ENCODE data around the gene ARID3C.

Gene ARID3C

DNA sequence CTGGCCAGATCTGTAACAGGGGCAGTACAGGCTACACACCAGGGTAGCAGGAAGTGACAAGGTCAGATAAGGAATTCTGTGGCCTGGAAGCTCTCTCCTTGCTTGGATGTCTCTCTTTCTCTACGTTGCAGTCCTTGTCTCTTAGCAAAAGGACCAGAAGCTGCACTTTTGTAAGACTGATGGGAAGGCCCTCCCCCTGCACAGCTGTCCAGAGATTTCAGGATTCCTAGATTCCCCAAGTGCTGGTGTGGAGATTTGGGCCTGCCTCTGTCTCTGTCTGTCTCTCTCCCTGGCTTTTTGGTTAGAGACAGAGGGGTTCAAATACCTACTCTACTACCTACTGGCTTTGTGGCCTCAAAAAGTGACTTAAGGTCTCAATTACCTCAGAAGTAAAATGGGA, 29.3 kb downstream of the ARID3C start:
- TF ChIP-seq, protein P1, sequence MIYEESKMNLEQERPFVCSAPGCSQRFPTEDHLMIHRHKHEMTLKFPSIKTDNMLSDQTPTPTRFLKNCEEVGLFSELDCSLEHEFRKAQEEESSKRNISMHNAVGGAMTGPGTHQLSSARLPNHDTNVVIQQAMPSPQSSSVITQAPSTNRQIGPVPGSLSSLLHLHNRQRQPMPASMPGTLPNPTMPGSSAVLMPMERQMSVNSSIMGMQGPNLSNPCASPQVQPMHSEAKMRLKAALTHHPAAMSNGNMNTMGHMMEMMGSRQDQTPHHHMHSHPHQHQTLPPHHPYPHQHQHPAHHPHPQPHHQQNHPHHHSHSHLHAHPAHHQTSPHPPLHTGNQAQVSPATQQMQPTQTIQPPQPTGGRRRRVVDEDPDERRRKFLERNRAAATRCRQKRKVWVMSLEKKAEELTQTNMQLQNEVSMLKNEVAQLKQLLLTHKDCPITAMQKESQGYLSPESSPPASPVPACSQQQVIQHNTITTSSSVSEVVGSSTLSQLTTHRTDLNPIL (CRISPR knock-in tag; IDR thresholded peaks at IDR 0.05; ENCODE audit: low read depth) = no peak
- TF ChIP-seq SNAI2 (CRISPR knock-in tag; IDR thresholded peaks at IDR 0.05) (no peak), ISL1 (CRISPR knock-in tag; IDR thresholded peaks at IDR 0.05) (no peak), ZC3H10 (CRISPR knock-in tag; IDR thresholded peaks at IDR 0.05) (no peak)
- TF ChIP-seq, protein P2, sequence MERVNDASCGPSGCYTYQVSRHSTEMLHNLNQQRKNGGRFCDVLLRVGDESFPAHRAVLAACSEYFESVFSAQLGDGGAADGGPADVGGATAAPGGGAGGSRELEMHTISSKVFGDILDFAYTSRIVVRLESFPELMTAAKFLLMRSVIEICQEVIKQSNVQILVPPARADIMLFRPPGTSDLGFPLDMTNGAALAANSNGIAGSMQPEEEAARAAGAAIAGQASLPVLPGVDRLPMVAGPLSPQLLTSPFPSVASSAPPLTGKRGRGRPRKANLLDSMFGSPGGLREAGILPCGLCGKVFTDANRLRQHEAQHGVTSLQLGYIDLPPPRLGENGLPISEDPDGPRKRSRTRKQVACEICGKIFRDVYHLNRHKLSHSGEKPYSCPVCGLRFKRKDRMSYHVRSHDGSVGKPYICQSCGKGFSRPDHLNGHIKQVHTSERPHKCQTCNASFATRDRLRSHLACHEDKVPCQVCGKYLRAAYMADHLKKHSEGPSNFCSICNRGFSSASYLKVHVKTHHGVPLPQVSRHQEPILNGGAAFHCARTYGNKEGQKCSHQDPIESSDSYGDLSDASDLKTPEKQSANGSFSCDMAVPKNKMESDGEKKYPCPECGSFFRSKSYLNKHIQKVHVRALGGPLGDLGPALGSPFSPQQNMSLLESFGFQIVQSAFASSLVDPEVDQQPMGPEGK (CRISPR knock-in tag; IDR thresholded peaks at IDR 0.05; ENCODE audit: borderline replicate concordance) = no peak
- no peak for ATAC-seq

DNA sequence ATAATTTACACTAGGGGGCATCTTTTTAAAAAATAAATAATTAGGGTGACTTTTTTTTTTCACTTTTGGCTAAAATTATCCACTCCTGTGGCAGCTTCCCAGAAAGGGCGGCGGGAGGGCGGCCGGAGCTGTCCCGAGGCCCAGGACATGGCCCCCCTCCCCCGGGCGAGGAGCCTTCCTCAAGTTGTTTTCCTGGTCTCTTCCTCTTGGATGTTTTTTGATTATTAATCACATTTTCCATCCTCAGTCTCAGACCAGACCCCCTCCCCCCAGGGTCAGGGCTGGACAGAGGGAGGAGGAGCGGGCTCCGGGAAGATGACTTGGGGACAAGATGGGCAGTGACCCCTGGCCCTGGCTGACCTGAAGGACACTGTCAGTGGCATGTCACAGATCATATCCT, 34.7 kb downstream of the ARID3C start:
- TF ChIP-seq ZNF70 (CRISPR knock-in tag; IDR thresholded peaks at IDR 0.05) (no peak), CSDC2 (CRISPR knock-in tag; IDR thresholded peaks at IDR 0.05) (no peak), SNAI2 (CRISPR knock-in tag; IDR thresholded peaks at IDR 0.05) (no peak), OSR1 (CRISPR knock-in tag; IDR thresholded peaks at IDR 0.05) (no peak), RARB (CRISPR knock-in tag; IDR thresholded peaks at IDR 0.05) (no peak), TCF4 (CRISPR knock-in tag; IDR thresholded peaks at IDR 0.05; ENCODE audit: borderline replicate concordance) (no peak)
- TF ChIP-seq, protein P1 (CRISPR knock-in tag; IDR thresholded peaks at IDR 0.05; ENCODE audit: low read depth) = no peak
- TF ChIP-seq, protein P3, sequence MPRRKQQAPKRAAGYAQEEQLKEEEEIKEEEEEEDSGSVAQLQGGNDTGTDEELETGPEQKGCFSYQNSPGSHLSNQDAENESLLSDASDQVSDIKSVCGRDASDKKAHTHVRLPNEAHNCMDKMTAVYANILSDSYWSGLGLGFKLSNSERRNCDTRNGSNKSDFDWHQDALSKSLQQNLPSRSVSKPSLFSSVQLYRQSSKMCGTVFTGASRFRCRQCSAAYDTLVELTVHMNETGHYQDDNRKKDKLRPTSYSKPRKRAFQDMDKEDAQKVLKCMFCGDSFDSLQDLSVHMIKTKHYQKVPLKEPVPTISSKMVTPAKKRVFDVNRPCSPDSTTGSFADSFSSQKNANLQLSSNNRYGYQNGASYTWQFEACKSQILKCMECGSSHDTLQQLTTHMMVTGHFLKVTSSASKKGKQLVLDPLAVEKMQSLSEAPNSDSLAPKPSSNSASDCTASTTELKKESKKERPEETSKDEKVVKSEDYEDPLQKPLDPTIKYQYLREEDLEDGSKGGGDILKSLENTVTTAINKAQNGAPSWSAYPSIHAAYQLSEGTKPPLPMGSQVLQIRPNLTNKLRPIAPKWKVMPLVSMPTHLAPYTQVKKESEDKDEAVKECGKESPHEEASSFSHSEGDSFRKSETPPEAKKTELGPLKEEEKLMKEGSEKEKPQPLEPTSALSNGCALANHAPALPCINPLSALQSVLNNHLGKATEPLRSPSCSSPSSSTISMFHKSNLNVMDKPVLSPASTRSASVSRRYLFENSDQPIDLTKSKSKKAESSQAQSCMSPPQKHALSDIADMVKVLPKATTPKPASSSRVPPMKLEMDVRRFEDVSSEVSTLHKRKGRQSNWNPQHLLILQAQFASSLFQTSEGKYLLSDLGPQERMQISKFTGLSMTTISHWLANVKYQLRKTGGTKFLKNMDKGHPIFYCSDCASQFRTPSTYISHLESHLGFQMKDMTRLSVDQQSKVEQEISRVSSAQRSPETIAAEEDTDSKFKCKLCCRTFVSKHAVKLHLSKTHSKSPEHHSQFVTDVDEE (CRISPR knock-in tag; IDR thresholded peaks at IDR 0.05) = no peak
- no peak for ATAC-seq

DNA sequence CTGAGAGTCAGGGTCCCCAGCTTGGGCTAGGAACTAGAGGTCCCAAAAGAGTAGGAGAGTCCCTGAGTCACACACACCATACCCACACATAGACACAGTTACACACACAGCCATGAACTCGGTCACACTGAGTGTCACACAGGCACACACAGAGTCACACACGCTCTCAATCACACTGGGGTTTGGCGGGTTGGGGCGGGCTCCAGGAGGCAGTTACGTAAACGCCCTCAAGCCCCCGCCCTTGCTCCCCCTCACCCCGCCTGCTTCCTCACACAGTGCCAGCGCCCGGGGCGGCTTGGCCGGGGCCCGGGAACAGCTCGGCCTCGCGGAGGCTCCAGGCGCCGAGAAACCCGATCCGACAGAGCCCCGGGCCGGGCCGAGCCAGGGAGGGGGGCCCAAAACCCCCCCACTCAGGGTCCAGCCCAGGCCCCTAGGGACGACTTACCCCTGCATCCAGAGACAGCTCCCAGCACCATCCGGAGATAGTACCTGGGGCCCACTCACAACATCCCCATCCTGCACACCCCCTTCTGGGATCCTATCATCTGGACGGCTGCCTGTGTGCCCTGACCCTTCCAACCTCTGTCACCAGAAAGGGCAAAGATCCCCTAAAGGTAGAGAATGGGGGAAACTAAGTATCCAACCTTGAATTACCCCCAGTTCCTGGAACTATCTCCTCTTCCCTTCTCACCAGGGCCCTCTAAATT, 35.8 kb downstream of the ARID3C start:
- no peak for ATAC-seq
- TF ChIP-seq, protein P1 (CRISPR knock-in tag; IDR thresholded peaks at IDR 0.05; ENCODE audit: low read depth) = no peak
- TF ChIP-seq CSDC2 (CRISPR knock-in tag; IDR thresholded peaks at IDR 0.05) (no peak), ARNTL (CRISPR knock-in tag; IDR thresholded peaks at IDR 0.05; ENCODE audit: borderline replicate concordance, low read depth) (no peak), TCF4 (CRISPR knock-in tag; IDR thresholded peaks at IDR 0.05; ENCODE audit: borderline replicate concordance) (no peak), BACH2 (CRISPR knock-in tag; IDR thresholded peaks at IDR 0.05; ENCODE audit: borderline replicate concordance) (no peak), ZNF565 (CRISPR knock-in tag; conservative IDR thresholded peaks at IDR 0.05; ENCODE audit: low read depth) (no peak), ISL1 (CRISPR knock-in tag; IDR thresholded peaks at IDR 0.05) (no peak), OSR1 (CRISPR knock-in tag; IDR thresholded peaks at IDR 0.05) (no peak), SNAI2 (CRISPR knock-in tag; IDR thresholded peaks at IDR 0.05) (no peak), GLIS3 (CRISPR knock-in tag; IDR thresholded peaks at IDR 0.05) (no peak), TOX (CRISPR knock-in tag; IDR thresholded peaks at IDR 0.05; ENCODE audit: borderline replicate concordance) (no peak), ZC3H10 (CRISPR knock-in tag; IDR thresholded peaks at IDR 0.05) (no peak)
- TF ChIP-seq, protein P4, sequence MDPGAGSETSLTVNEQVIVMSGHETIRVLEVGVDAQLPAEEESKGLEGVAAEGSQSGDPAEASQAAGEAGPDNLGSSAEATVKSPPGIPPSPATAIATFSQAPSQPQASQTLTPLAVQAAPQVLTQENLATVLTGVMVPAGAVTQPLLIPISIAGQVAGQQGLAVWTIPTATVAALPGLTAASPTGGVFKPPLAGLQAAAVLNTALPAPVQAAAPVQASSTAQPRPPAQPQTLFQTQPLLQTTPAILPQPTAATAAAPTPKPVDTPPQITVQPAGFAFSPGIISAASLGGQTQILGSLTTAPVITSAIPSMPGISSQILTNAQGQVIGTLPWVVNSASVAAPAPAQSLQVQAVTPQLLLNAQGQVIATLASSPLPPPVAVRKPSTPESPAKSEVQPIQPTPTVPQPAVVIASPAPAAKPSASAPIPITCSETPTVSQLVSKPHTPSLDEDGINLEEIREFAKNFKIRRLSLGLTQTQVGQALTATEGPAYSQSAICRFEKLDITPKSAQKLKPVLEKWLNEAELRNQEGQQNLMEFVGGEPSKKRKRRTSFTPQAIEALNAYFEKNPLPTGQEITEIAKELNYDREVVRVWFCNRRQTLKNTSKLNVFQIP (CRISPR knock-in tag; IDR thresholded peaks at IDR 0.05; ENCODE audit: borderline replicate concordance, low read depth) = no peak
- TF ChIP-seq, protein P5, sequence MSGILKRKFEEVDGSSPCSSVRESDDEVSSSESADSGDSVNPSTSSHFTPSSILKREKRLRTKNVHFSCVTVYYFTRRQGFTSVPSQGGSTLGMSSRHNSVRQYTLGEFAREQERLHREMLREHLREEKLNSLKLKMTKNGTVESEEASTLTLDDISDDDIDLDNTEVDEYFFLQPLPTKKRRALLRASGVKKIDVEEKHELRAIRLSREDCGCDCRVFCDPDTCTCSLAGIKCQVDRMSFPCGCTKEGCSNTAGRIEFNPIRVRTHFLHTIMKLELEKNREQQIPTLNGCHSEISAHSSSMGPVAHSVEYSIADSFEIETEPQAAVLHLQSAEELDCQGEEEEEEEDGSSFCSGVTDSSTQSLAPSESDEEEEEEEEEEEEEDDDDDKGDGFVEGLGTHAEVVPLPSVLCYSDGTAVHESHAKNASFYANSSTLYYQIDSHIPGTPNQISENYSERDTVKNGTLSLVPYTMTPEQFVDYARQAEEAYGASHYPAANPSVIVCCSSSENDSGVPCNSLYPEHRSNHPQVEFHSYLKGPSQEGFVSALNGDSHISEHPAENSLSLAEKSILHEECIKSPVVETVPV (CRISPR knock-in tag; IDR thresholded peaks at IDR 0.05) = no peak
- TF ChIP-seq, protein P3 (CRISPR knock-in tag; IDR thresholded peaks at IDR 0.05) = no peak
- TF ChIP-seq, protein P2 (CRISPR knock-in tag; IDR thresholded peaks at IDR 0.05; ENCODE audit: borderline replicate concordance) = no peak

Measured in SK-N-SH treated with all-trans-retinoic acid at 6 μM for 48 hours (cell line).